Retinal pigment epithelial cell (primary cell): ENCODE results near the gene EMILIN2.
"Not testable (repeated sequence)": the region's sequence is repeated elsewhere in the genome, so short reads cannot be mapped to it uniquely, and the experiment has no call there.

Experiments used
- DNase-seq: peaks from one replicate; pipeline ENCODE4 v3.0.0-alpha.2; 2010; ENCODE audit warnings: low read depth
- H3K4me3 ChIP-seq: 2 replicates; pipeline ENCODE4 v1.5.1; 2011; ENCODE audit warnings: mild to moderate bottlenecking, low read length, control low read depth, moderate library complexity
- TF ChIP-seq, protein P1 (sequence below): conservative IDR thresholded peaks from 2 replicates; pipeline ENCODE4 v1.5.1; 2011; ENCODE audit warnings: low read depth, low read length, control low read depth, inconsistent platforms

The EMILIN2 gene

DNA sequence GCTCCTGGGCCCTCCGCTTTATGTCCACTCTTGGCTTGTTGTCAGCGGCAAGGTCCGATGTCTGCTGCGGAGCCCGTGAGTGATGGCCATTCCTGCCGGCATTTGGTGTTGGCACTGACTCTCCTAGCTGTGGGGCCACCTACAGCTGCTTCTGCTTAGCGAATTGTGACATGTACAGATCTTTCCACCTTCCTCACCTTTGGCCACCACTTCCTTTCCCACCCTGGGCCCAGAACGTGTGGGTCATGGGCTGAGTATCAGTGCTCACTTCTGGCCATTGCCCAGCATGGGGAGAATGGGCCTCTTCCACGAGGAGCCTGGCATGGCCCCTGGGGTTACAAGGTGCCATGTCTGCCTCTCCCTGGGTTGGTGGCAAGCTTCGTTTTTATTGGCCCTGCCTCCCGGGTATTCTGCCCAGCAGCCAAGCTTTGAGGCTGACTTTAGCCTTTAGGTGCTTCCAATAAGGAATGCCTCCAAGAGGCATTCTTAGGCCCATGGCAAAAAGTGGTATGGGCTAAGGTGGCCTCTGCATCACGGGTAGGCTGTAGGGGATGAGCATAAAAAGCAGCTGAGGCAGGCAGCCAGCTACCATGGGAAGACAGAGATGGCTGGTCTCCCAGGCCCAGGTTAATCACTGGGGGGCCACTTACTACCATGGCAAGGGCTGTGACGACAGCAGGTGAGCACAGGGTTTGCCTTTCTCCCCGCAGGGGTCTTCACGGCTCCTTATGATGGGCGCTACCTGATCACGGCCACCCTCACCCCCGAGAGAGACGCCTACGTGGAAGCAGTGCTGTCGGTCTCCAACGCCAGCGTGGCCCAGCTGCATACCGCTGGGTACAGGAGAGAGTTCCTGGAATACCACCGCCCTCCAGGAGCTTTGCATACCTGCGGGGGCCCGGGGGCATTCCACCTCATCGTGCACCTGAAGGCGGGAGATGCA lies 65.8 kb downstream of the EMILIN2 start:
- TF ChIP-seq, protein P1, sequence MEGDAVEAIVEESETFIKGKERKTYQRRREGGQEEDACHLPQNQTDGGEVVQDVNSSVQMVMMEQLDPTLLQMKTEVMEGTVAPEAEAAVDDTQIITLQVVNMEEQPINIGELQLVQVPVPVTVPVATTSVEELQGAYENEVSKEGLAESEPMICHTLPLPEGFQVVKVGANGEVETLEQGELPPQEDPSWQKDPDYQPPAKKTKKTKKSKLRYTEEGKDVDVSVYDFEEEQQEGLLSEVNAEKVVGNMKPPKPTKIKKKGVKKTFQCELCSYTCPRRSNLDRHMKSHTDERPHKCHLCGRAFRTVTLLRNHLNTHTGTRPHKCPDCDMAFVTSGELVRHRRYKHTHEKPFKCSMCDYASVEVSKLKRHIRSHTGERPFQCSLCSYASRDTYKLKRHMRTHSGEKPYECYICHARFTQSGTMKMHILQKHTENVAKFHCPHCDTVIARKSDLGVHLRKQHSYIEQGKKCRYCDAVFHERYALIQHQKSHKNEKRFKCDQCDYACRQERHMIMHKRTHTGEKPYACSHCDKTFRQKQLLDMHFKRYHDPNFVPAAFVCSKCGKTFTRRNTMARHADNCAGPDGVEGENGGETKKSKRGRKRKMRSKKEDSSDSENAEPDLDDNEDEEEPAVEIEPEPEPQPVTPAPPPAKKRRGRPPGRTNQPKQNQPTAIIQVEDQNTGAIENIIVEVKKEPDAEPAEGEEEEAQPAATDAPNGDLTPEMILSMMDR = no peak
- DNase-seq = no peak
- no peak overlapping the region for H3K4me3 ChIP-seq

DNA sequence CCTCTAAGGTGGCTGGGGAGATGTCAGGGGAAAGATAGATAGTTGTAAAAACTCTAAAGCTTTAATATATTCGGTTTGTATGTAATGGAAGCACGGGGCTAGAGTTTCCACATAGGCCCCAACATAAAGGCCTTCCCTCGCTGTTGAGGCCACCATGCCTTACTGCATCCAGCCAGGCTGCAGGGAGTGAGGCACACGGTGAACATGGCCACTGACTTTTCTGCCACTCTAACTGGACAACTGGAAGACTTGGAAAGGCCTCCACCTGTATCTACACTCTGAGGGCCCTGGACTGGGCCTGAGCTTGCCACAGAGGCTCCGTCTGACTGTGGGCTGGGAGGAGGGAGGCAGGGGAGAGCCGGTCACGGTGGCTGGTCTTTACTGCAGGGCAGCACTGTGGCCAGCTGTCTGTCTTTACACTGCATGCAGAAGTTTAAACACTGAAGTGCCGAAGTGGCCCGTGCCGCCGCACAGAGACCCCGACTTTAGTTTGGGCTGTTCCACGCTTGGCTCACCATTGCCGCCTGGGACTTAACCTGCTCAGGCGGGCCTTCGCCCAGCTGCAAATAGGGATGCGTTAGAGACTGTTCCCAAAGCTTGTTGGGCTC lies 66.7 kb downstream of the EMILIN2 start:
- H3K4me3 ChIP-seq = no peak overlapping the region
- TF ChIP-seq, protein P1 = no peak
- no peak for DNase-seq

DNA sequence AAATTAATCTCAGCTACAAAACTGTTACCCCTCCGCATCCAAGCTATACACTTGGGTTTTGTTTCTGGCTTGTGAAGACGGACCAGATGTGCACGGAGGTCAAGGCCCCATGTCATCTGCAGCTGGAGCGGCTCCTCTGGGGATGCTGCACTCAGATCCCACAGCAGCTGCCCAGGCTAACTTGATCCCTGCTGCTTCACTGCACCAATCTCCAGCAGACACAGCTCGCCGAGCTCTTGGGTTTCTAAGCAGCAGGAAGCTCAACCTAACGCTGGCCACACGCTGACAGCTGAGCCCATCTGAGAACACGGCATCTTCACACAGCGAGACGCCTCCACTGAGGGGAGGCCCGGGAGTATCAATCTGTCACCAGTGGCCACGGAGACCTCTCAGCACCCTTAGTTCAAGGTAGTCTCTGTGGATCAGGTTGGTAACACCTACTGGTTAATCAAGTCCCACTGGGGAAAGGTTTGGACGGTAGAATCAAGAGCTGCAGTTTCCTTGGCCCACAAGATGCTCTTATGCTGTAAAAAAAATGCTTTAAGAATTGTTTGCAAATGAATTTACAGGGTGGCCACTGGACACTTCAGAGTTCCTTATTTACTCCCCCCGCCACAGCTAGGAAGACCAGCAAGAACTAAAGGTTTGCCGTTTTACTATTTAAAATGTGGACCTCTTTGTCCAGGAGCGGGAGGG lies 67.5 kb downstream of the EMILIN2 start:
- DNase-seq = no peak
- H3K4me3 ChIP-seq = no peak overlapping the region
- TF ChIP-seq, protein P1 = no peak

DNA sequence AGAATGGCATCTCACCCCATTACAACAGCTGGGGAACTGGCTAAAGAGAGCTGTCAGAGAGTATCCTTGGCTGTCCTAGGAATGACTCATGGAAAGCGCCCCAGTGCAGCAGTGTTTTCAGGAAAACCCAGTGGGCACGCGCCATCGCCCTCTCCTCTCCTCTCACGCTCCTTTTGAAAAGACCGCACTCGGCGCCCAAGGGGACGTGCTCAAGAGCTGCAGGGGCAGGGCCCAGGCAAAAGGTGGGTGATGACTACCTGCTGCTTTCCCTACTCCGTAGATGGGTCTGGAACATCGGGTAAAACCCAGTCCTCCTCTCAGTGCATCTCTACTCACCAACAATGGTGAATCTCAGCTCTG lies 68.1 kb downstream of the EMILIN2 start:
- TF ChIP-seq, protein P1 = no peak
- no peak for DNase-seq
- no peak overlapping the region for H3K4me3 ChIP-seq

DNA sequence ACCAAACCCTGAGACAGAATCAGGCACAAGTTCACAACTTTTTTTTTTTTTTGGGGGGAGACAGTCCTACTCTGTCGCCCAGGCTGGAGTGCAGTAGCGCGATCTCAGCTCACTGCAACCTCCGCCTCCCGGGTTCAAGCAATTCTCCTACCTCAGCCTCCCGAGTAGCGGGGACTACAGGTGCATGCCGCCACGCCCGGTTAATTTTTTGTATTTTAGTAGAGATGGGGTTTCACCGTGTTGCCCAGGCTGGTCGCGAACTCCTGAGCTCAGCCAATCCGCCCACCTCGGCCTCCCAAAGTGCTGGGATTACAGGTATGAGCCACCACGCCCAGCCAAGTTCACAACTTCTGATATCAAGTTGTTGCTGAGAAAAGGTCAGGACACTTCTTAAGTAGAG lies 68.7 kb downstream of the EMILIN2 start:
- DNase-seq = not testable (repeated sequence)

DNA sequence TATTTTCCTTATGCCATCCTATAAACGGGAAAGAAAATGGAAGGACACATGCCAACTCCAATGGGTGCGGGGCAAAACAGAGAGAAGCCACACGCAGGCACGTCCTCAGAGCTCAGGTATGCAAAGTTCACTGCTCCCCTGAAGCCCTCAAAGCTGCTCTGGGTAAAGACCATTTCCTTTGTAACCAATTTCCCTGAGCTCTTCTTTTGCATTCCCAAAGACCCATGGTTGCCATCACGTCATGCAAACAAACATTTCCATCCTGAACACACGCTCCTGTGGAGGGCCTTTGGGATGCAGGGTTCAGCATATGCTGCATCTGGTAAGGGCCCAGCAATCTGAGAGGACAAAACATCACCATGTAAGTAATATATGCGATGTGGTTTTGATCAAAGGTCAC lies 69.4 kb downstream of the EMILIN2 start:
- no peak for DNase-seq
- H3K4me3 ChIP-seq = no peak overlapping the region
- TF ChIP-seq, protein P1 = no peak

More for the DNA sequence above, 68.7 kb downstream of the EMILIN2 start:
- H3K4me3 ChIP-seq = not testable (repeated sequence)

DNA sequence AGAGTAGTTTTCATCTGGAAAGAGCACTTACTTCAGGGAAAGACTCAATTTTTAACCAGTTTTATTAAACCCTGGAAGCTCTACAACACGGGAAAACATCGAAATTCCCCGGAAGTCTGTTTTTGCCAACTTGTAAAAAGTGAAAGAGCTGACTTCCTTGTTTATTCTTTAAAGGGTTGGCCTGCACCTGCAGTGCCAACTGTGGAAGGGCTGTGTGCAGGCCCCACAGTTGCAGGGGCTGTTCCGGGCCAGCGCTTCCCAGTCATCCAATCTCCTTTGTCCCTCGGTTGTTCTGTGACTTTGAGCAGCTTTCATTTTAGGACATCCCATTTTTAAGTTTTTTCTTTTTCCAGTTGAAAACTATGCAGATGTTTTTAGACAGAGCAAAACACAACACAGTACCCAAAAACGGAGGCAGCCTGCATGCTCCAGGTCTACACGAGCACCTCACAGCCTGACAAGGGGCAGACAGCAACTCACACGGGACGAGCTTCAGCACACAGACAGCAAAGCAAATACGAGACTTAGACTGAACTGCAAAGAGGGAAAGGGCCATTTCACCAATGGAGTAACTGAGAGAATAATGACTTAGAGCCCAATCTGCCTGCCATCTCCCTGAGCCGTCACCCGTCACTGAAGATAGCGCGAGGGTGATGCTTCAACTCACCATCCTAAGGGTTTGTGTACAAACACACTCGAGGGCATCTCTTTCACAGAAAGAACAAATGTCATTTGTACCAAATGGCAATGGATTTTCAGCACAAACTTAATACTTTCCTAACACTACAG lies 70.6 kb downstream of the EMILIN2 start:
- TF ChIP-seq, protein P1 = no peak
- no peak for DNase-seq
- H3K4me3 ChIP-seq = no peak overlapping the region
